ENCODE results near the gene ZNF221. TPM values are rescaled to one million over a fixed set of nuclear protein-coding genes. Genes with fewer than 3 reads are reported as not detected.

ZNF221 gene
- total RNA-seq, 1 experiment from 2014 or later: 2.5 TPM

- H2AFZ ChIP-seq (ENCODE audit: low read depth, low read length, poor library complexity, severe bottlenecking): no peak overlapping the region
- peaks cover 21 to 33% of the 10 kb centered on the region in 2 experiments; a peak in 3 of 4 replicates for H3K9me3 ChIP-seq (ENCODE audit: control insufficient read depth in 1 of 2, insufficient read depth in 1 of 2, low read depth in 1 of 2, low read length in 2 of 2)
- intact Hi-C loops (cut with micrococcal nuclease): no loop called here
- H3K36me3 ChIP-seq (ENCODE audit: control insufficient read depth in 1 of 2, insufficient read depth in 2 of 2, low read length in 2 of 2): peaks cover 4 to 5% of the 10 kb centered on the region in 2 experiments; a peak in 3 of 4 replicates
- no peaks in the 10 kb centered on the region for H3K79me2 ChIP-seq (ENCODE audit: insufficient read depth, low read length)
- no peaks in the 10 kb centered on the region for H4K20me1 ChIP-seq (ENCODE audit: insufficient read depth)
- ChIA-PET RAD21 (ENCODE audit: low non-redundant PET in 1 of 2, low total read pairs in 2 of 2, uncharacterized antibody in 2 of 2, unreplicated experiment in 2 of 2) (no interaction called here), CTCF (no interaction called here), POLR2A (no interaction called here)
- TF ChIP-seq JUND (IDR thresholded peaks at IDR 0.05): no peak
- no peak for TF ChIP-seq POLR2A (IDR thresholded peaks at IDR 0.05; ENCODE audit: borderline replicate concordance, extremely low read depth, insufficient read depth, insufficient read length)
- TF ChIP-seq SP1 (IDR thresholded peaks at IDR 0.05; ENCODE audit: low read depth): no peak
- no peak for TF ChIP-seq POLR2AphosphoS5 (IDR thresholded peaks at IDR 0.05; ENCODE audit: low read depth, low read length)
- TF ChIP-seq ELF1 (IDR thresholded peaks at IDR 0.05; ENCODE audit: borderline replicate concordance, low read depth): no peak
- TF ChIP-seq, protein P1, sequence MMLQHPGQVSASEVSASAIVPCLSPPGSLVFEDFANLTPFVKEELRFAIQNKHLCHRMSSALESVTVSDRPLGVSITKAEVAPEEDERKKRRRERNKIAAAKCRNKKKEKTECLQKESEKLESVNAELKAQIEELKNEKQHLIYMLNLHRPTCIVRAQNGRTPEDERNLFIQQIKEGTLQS (IDR thresholded peaks at IDR 0.05): no peak
- no peak for TF ChIP-seq CEBPB (IDR thresholded peaks at IDR 0.05; ENCODE audit: low read depth)
- TF ChIP-seq, protein P2, sequence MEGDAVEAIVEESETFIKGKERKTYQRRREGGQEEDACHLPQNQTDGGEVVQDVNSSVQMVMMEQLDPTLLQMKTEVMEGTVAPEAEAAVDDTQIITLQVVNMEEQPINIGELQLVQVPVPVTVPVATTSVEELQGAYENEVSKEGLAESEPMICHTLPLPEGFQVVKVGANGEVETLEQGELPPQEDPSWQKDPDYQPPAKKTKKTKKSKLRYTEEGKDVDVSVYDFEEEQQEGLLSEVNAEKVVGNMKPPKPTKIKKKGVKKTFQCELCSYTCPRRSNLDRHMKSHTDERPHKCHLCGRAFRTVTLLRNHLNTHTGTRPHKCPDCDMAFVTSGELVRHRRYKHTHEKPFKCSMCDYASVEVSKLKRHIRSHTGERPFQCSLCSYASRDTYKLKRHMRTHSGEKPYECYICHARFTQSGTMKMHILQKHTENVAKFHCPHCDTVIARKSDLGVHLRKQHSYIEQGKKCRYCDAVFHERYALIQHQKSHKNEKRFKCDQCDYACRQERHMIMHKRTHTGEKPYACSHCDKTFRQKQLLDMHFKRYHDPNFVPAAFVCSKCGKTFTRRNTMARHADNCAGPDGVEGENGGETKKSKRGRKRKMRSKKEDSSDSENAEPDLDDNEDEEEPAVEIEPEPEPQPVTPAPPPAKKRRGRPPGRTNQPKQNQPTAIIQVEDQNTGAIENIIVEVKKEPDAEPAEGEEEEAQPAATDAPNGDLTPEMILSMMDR (IDR thresholded peaks at IDR 0.05 in 2 of 3, conservative IDR thresholded peaks at IDR 0.05 in 1 of 3; ENCODE audit: borderline replicate concordance in 1 of 3, insufficient read depth in 1 of 3, low read depth in 2 of 3, low read length in 2 of 3): no peak
- no peak for TF ChIP-seq EGR1 (IDR thresholded peaks at IDR 0.05; ENCODE audit: low read depth)
- TF ChIP-seq ZFX (IDR thresholded peaks at IDR 0.05): no peak
- no peak for TF ChIP-seq FOSL1 (IDR thresholded peaks at IDR 0.05; ENCODE audit: low read depth)
- no peak for TF ChIP-seq ZBTB33 (IDR thresholded peaks at IDR 0.05; ENCODE audit: extremely low read depth, insufficient replicate concordance, low read length)
- no peak overlapping the region for H3K9ac ChIP-seq (ENCODE audit: low read length)
- H3K27ac ChIP-seq (ENCODE audit: low read depth, low read length): no peak overlapping the region
- DNase-seq (ENCODE audit: low read depth, low spot score) (no peak), ATAC-seq (no peak)
- no peaks in the 10 kb centered on the region for H3K27me3 ChIP-seq (ENCODE audit: insufficient read depth, low read length)
- no peak overlapping the region for H3K4me3 ChIP-seq (replicated peaks in 1 of 2; ENCODE audit: low read depth in 1 of 2, low read length in 2 of 2)
- BruUV-seq (replicated peaks): no TSS peak
- H3K9me2 ChIP-seq (ENCODE audit: insufficient read depth): no peaks in the 10 kb centered on the region
- H3K4me1 ChIP-seq (ENCODE audit: control insufficient read depth in 1 of 2, insufficient read depth in 2 of 2, low read length in 2 of 2): no peaks in the 10 kb centered on the region
- no peak overlapping the region for H3K4me2 ChIP-seq (ENCODE audit: low read length)
Observed at GRCh38 chr19:43960411-43960810, 9.4 kb downstream of the ZNF221 start.
